GM12878 (cell line): ENCODE results near the gene SELENOO. TPM values are rescaled to one million over a fixed set of nuclear protein-coding genes. Genes with fewer than 3 reads are reported as not detected.

Experiments
- ATAC-seq: fragments of 200-7000 bp; cut with Tn5 transposase; 3 replicates; pipeline ENCODE4 v1.9.1; 2020; ENCODE audit warnings: mild to moderate bottlenecking, moderate library complexity
- BruUV-seq: library from RNA; stranded (reverse); fragments of 400-500 nt; replicated peaks from 2 replicates; lab custom pipeline; 2021; lab: Mats Ljungman, UMichigan
- CTCF ChIA-PET: fragments of 300-600 bp; sonication (Branson Sonifier 250); formaldehyde crosslinking; extraction: SDS; loops from one replicate; lab custom pipeline; 2021; ENCODE audit warnings: inconsistent platforms; lab: Yijun Ruan, JAX
- POLR2A ChIA-PET: fragments of 350-600 bp; formaldehyde crosslinking; extraction: SDS; loops from one replicate; lab custom pipeline; 2021; ENCODE audit warnings: inconsistent platforms; lab: Charles Lee
- RAD21 ChIA-PET: fragments of 300-600 bp; sonication (Branson Sonifier 250); formaldehyde crosslinking; loops from one replicate; lab custom pipeline; 2023; ENCODE audit warnings: antibody characterized with exemption; ENCODE audit not compliant: unreplicated experiment; lab: Charles Lee
- SMC1A ChIA-PET: fragments of 300-600 bp; sonication (Branson Sonifier 250); formaldehyde crosslinking; loops from one replicate; lab custom pipeline; 2023; ENCODE audit not compliant: unreplicated experiment, uncharacterized antibody; lab: Charles Lee
- DNase-seq: peaks from one replicate; pipeline ENCODE4 v3.0.0-alpha.2; 2011; ENCODE audit warnings: low read depth, low spot score
- FAIRE-seq: peaks from 3 replicates; lab custom pipeline; 2011; peaks lifted over from hg19 to GRCh38; lab: Jason Lieb, UNC
- H2AFZ ChIP-seq: 2 replicates; pipeline ENCODE4 v1.6.0; 2011; ENCODE audit warnings: low read depth, low read length, control low read depth; ENCODE audit not compliant: control insufficient read depth
- H3K27ac ChIP-seq: 2 replicates; pipeline ENCODE4 v1.5.1; 2011; ENCODE audit warnings: control low read depth; ENCODE audit not compliant: control insufficient read depth, insufficient read depth
- H3K27me3 ChIP-seq, 2 experiments: replicated peaks in 1 of 2; 2 replicates each; pipeline versions ENCODE4 v1.6.0 to v1.6.1; 2011; ENCODE audit warnings: low read length in 1 of 2; ENCODE audit not compliant: control insufficient read depth in 2 of 2, insufficient read depth in 2 of 2
- H3K36me3 ChIP-seq, 2 experiments: 2 replicates each; pipeline ENCODE4 v1.5.1; 2011; ENCODE audit warnings: low read length in 1 of 2; ENCODE audit not compliant: control insufficient read depth in 2 of 2, insufficient read depth in 2 of 2
- H3K4me1 ChIP-seq: 2 replicates; pipeline ENCODE4 v1.6.1; 2011; ENCODE audit warnings: mild to moderate bottlenecking, low read length, moderate library complexity, mixed read lengths; ENCODE audit not compliant: control insufficient read depth, insufficient read depth
- H3K4me2 ChIP-seq: 2 replicates; pipeline ENCODE4 v1.6.0; 2011; ENCODE audit warnings: control low read depth; ENCODE audit not compliant: control insufficient read depth, insufficient read depth
- H3K4me3 ChIP-seq: fragments of 200-600 bp; sonication (generic); 2 replicates; pipeline ENCODE4 v1.5.1; 2016
- H3K79me2 ChIP-seq: 2 replicates; pipeline ENCODE4 v1.6.0; 2011; ENCODE audit warnings: low read length; ENCODE audit not compliant: control insufficient read depth, insufficient read depth
- H3K9ac ChIP-seq: 2 replicates; pipeline ENCODE4 v1.8.0; 2011; ENCODE audit warnings: low read length, control low read depth, mixed read lengths; ENCODE audit not compliant: control insufficient read depth, insufficient read depth
- H3K9me3 ChIP-seq: replicated peaks from 3 replicates; pipeline ENCODE4 v1.5.1; 2011; ENCODE audit warnings: mild to moderate bottlenecking, low read length; ENCODE audit not compliant: control insufficient read depth, insufficient read depth
- H4K20me1 ChIP-seq: 2 replicates; pipeline ENCODE4 v1.6.0; 2011; ENCODE audit not compliant: control insufficient read depth, insufficient read depth
- ATF7 ChIP-seq: fragments of 450-650 bp; IDR thresholded peaks from 2 replicates; pipeline ENCODE4 v1.6.1; 2016; ENCODE audit warnings: low read depth, mild to moderate bottlenecking
- CHD4 ChIP-seq: fragments of 200-600 bp; sonication (generic); IDR thresholded peaks from 2 replicates; pipeline ENCODE4 v1.6.1; 2016; ENCODE audit warnings: mild to moderate bottlenecking
- HDAC2 ChIP-seq: fragments of 200-600 bp; sonication (generic); IDR thresholded peaks from 2 replicates; pipeline ENCODE4 v1.6.1; 2017
- NFIC ChIP-seq: IDR thresholded peaks from 2 replicates; pipeline ENCODE4 v1.6.1; 2012; ENCODE audit warnings: low read depth, mild to moderate bottlenecking, inconsistent platforms, low read length, moderate library complexity
- TAF1 ChIP-seq: IDR thresholded peaks from 2 replicates; pipeline ENCODE4 v1.6.1; 2011; ENCODE audit warnings: mild to moderate bottlenecking, low read depth, low read length, borderline replicate concordance
- WGBS: methylation state at CpG from one replicate; pipeline ENCODE4 v1.1.6; 2016; ENCODE audit warnings: low lambda C conversion rate; ENCODE audit not compliant: insufficient replicate concordance, insufficient coverage; ENCODE audit errors: missing lambda C conversion rate; 5-methylcytosine and 5-hydroxymethylcytosine counted together
- in situ Hi-C: fragments of 300-500 bp; cut with MboI; formaldehyde crosslinking; loops from 9 replicates; pipeline ENCODE4 v1.14.3; 2018; ENCODE audit warnings: mixed read lengths
- intact Hi-C: fragments of 100-400 bp; cut with micrococcal nuclease; formaldehyde crosslinking; loops from one replicate; pipeline ENCODE4 v1.14.2; 2022; ENCODE audit not compliant: unreplicated experiment
- polyA plus RNA-seq, 11 experiments: library from polyadenylated mRNA; depleted of rRNA in 4 of 11; unstranded in 6 of 11; stranded (reverse) in 5 of 11; fragments of >200 nt; fragmentation: Nextera tagmentation in 4 of 11; fragmentation: Illumina TruSeq in 1 of 11; extraction: Ambion mirVana in 4 of 11; extraction: Trizol in 1 of 11; gene quantifications; 1 replicate in 1 of 11; 2 replicates in 10 of 11; pipeline versions ENCODE4 v1.2.1 to v1.2.3, GENCODE V29; 2011 to 2016; ENCODE audit warnings: inconsistent platforms in 2 of 11, missing spikeins in 2 of 11, low read depth in 1 of 11
- total RNA-seq, 4 experiments: library from RNA; depleted of rRNA in 3 of 4; stranded (reverse); fragments of >200 nt in 3 of 4; fragmentation: Illumina TruSeq in 1 of 4; extraction: Trizol in 1 of 4; gene quantifications; 2 replicates each; pipeline versions ENCODE4 v1.2.1 to v1.2.3, GENCODE V29; 2013 to 2021
- TF ChIP-seq, protein P1 (sequence below): fragments of 450-650 bp; IDR thresholded peaks from 2 replicates; pipeline ENCODE4 v1.6.1; 2017; ENCODE audit warnings: mild to moderate bottlenecking, moderate library complexity
- TF ChIP-seq, protein P2 (sequence below): fragments of 450-650 bp; formaldehyde crosslinking; IDR thresholded peaks from 2 replicates; pipeline ENCODE4 v1.4.0; 2022; ENCODE audit warnings: mild to moderate bottlenecking, moderate library complexity

Gene SELENOO
- total and polyA plus RNA-seq, 10 of the 15 experiments (the other 5 are each of a cell fraction or from before 2014, with no cell fraction given), result 0.42 to 23.3 (median 3.3) TPM

DNA sequence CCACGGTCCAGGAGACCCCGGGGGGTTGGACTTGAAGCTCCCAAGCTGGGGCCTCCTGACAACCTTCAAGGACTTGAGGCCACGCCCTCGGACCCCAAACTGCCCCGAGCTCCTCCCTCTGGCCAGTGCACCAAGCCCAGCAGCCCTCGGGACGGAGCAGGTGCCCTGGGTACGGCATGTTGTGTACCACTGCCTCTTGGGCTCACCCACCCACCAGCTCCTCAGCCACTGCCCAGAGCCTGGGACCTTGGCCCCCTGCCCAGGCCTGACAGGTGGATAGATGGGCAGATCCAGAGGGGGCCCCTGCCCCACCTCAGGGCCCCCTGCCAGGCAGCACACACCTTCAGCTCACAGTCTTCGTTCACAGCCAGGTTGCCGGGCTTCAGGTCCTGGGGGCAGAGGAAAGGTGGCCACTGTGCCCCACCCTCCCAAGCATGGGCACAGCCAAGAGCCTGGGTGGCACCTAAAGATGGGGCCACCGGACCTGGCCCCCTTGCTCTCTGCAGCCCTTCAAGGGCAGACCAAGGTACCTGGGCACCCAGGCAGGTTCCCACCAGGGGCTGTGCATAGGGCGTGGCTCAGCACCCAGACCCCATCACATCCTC, 55.5 kb downstream of the SELENOO start (continued):
- TF ChIP-seq CHD4, result no peak
- TF ChIP-seq HDAC2, result no peak
- TF ChIP-seq TAF1, result no peak
- TF ChIP-seq, all 136 proteins: peak for 0

GRCh38 chr22:50257041-50257440, 56.2 kb downstream of the SELENOO start:
- SMC1A ChIA-PET, result no interaction called here
- no peak for DNase-seq
- POLR2A ChIA-PET, result no interaction called here
- intact Hi-C loops, result no loop called here
- Histone ChIP-seq H3K27me3 (no peaks in the 10 kb centered on the region), H3K4me2 (no peak overlapping the region), H3K4me3 (no peak overlapping the region), H3K27ac (no peak overlapping the region), H3K9ac (no peak overlapping the region), H4K20me1 (no peaks in the 10 kb centered on the region), H2AFZ (no peak overlapping the region), H3K79me2 (peaks cover 8% of the 10 kb centered on the region), H3K9me3 (no peaks in the 10 kb centered on the region), H3K36me3 (no peaks in the 10 kb centered on the region; a peak in 1 of 4 replicates), H3K4me1 (peaks cover 2% of the 10 kb centered on the region)
- WGBS, result 91% methylated on average over 16 of the region's 16 CpGs
- BruUV-seq, result no TSS peak
- in situ Hi-C loops, result loop anchor here (10.0 kb wide), 2 partner anchors 238 to 358 kb away; no protein-coding TSS in a partner anchor
- no peak for ATAC-seq
- CTCF ChIA-PET, result no interaction called here
- FAIRE-seq, result no peak
- RAD21 ChIA-PET, result no interaction called here
- TF ChIP-seq, protein P1, sequence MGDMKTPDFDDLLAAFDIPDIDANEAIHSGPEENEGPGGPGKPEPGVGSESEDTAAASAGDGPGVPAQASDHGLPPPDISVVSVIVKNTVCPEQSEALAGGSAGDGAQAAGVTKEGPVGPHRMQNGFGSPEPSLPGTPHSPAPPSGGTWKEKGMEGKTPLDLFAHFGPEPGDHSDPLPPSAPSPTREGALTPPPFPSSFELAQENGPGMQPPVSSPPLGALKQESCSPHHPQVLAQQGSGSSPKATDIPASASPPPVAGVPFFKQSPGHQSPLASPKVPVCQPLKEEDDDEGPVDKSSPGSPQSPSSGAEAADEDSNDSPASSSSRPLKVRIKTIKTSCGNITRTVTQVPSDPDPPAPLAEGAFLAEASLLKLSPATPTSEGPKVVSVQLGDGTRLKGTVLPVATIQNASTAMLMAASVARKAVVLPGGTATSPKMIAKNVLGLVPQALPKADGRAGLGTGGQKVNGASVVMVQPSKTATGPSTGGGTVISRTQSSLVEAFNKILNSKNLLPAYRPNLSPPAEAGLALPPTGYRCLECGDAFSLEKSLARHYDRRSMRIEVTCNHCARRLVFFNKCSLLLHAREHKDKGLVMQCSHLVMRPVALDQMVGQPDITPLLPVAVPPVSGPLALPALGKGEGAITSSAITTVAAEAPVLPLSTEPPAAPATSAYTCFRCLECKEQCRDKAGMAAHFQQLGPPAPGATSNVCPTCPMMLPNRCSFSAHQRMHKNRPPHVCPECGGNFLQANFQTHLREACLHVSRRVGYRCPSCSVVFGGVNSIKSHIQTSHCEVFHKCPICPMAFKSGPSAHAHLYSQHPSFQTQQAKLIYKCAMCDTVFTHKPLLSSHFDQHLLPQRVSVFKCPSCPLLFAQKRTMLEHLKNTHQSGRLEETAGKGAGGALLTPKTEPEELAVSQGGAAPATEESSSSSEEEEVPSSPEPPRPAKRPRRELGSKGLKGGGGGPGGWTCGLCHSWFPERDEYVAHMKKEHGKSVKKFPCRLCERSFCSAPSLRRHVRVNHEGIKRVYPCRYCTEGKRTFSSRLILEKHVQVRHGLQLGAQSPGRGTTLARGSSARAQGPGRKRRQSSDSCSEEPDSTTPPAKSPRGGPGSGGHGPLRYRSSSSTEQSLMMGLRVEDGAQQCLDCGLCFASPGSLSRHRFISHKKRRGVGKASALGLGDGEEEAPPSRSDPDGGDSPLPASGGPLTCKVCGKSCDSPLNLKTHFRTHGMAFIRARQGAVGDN, result no peak
- TF ChIP-seq ATF7 (no peak), NFIC (no peak)
- TF ChIP-seq, protein P2, sequence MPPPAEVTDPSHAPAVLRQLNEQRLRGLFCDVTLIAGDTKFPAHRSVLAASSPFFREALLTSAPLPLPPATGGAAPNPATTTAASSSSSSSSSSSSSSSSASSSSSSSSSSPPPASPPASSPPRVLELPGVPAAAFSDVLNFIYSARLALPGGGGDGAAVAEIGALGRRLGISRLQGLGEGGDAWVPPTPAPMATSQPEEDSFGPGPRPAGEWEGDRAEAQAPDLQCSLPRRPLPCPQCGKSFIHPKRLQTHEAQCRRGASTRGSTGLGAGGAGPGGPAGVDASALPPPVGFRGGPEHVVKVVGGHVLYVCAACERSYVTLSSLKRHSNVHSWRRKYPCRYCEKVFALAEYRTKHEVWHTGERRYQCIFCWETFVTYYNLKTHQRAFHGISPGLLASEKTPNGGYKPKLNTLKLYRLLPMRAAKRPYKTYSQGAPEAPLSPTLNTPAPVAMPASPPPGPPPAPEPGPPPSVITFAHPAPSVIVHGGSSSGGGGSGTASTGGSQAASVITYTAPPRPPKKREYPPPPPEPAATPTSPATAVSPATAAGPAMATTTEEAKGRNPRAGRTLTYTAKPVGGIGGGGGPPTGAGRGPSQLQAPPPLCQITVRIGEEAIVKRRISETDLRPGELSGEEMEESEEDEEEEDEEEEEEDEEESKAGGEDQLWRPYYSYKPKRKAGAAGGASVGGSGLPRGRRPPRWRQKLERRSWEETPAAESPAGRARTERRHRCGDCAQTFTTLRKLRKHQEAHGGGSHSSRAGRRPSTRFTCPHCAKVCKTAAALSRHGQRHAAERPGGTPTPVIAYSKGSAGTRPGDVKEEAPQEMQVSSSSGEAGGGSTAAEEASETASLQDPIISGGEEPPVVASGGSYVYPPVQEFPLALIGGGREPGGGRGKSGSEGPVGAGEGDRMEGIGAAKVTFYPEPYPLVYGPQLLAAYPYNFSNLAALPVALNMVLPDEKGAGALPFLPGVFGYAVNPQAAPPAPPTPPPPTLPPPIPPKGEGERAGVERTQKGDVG, result no peak
